SKM-1 treated with dmso at 0.1 percent for 144 hours (cell line): ENCODE data around the gene RPS15.
"Not testable (repeated sequence)": the region's sequence is repeated elsewhere in the genome, so short reads cannot be mapped to it uniquely, and the experiment has no call there.

Source experiments
- DNase-seq: peaks from one replicate; lab custom pipeline; 2025; ENCODE audit not compliant: unreplicated experiment; lab: John Stamatoyannopoulos, UW

RPS15 gene

DNA sequence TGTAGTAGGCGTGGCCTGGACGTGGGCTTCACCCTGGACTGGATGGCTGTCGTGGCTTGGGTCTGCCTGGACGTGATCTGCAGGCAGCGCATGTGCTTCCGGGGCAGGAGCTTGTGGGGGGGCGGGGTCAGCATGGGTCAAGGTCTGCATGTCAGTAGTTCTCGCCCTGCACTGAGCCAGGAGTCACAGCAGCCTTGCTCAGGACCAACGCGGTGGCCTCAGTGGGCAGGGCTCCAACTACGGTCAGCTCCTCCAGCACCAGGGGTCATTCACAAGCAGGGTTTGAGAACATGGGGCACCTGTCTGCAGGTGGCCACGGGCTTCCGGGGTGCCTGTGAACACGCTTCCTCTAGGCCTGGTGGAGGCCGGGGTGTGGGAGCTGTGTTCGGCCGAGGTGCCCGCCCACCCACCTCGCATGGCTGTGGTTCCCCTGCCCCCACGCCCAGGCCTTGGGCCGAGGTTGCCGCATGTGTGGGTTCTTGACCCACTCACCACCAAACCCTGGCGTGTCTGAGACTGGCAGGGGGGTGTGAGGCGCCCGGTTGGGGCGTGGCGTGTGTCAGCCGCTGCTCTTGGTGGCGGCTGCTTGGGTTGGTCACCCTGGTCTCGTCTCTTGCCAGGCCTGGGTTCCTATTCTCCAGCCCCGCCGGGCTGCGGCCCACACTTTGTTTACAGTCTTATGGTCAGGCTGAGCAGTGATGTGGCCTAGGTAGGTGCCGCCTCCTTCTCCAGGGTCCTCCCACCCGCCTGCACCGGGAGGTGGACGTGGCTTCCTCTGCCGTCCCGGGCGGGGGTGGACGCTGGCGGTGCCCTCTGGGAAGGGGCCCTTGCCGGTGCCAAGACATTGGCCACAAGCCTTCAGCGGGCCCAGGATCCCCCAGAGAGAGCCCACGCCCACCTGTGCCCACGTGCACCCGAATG lies 4.8 kb upstream of the RPS15 start:
- no peak for DNase-seq

DNA sequence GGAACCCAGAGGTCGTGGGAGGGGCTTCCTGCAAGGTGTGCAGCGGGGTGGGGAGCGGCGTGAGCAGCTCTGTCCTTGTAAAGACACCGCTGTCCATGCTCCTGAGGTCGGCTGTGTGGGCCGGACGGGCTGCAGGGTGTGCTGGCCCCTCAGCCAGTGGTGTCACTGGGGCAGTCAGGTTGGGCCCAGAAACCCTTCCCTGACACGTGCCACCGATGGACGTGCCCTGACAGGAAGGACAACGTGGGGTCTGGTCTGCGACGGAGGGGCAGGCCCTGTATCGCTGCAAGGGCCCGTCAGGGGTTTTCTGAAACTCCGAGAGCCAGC lies 4.2 kb upstream of the RPS15 start:
- DNase-seq: no peak

DNA sequence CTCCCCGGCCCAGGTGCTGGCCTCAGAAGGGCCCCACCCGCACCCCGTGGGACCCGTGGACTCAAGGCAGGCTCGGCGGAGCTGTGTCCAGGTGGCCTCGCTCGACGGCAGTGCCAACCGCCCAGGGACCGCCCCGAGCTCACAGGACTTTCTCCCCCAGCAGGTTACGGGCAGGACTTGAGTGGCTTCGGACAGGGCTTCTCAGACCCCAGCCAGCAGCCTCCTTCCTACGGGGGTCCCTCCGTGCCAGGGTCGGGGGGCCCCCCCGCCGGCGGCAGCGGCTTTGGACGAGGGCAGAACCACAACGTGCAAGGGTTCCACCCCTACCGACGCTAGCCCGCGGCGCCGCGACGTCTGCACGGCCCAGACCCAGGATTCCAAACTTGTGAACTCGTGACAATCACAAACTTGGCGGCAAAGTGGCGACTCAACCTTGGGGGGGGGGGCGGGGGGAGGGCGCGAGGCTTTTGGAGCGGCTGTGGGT lies 3.6 kb upstream of the RPS15 start:
- DNase-seq: no peak

DNA sequence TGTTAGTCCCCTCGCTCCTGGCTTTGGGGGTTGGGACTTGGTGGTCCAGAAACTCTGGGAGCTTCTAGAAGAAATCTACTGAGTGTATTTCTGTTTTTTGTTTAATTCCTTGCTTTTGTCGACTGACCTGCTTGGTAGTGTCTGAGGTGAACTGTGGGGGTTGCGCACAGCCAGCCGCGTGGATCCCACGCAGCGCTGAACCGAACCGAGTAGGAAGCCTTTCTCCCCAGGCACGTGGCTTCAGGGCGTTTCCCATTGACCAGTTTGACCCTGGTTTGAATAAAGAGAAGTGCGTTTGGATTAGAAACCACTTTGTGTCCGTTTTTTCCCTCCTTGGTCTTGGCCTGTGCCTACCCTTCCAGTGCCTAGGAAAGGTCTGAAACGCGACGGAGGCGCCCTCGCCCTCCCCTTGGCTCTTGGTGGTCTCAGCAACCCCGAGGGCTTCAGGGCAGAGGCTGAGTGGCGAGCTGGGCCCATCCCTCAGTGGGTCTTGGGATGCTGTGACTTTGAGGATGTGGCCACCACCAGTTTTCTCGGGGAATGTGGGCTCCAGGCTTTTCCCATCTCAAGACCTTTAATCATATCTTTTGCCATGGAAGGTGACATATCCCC lies 2.7 kb upstream of the RPS15 start:
- no peak for DNase-seq

DNA sequence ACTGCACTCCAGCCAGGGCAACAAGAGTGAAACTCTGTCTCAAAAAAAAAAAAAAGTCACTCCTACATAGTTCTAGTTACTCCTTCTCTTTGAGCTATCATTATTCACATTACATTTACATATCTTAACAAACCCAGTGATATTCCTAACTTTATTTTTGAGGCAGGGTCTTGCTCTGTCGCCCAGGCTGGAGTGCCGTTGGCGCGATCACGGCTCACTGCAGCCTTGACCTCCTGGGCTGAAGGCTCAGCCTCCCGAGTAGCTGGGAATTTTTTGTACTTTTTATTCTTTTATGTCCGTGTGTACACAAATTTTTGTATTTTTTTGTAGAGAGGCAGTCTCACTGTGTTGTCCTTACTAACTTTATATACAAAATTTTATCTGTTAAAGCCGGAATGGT lies 587 bp upstream of the RPS15 start:
- no peak for DNase-seq

DNA sequence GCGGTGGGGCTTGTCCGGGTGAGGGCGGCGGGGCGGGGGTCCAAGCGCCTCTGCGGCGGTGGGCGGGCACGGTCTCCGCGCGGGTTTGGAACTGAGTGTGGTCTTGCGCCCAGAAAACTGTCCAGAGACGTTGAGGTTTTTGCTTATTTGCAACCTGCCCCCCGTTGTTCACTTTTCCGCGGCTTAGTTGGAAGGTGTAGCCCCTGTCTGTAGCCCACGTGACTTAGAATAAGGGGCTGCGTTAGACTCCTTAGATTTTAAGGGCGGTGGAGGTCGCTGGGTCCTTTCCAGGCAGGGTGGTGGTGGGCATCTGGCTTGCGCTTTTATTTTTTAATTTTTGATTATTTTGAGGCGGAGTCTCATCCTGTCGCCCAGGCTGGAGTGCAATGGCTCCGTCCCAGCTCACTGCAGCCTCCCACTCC lies 748 bp downstream of the RPS15 start:
- DNase-seq: no peak

DNA sequence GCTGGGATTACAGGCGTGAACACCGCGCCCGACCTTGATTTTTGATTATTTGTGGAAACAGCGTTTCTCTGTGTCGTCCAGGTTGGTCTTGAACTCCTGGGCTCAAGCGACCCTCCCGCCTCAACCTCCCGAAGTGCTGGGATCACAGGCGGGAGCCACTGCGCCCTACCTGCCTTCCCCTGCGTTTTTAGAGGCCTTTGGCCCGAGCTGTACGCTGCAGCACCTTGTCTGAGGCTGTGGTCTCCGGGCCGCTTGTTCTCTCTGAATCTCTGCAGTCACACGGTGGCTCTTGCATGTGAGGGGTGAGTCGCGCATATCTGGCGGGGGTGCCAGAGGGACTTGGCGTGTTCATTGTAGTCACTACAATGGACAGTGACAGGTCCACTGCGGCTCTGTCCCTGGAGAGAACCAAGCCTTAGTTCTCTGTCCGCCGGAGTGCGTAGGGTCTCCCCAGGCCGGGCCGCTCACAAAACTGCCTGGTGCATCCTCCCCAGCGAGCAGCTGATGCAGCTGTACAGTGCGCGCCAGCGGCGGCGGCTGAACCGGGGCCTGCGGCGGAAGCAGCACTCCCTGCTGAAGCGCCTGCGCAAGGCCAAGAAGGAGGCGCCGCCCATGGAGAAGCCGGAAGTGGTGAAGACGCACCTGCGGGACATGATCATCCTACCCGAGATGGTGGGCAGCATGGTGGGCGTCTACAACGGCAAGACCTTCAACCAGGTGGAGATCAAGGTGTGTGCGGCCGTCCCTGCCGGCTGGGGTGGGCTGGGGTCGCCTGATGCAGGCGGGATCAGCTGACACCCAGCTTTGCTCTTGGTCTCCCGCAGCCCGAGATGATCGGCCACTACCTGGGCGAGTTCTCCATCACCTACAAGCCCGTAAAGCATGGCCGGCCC lies 1.6 kb downstream of the RPS15 start:
- not testable (repeated sequence) for DNase-seq

DNA sequence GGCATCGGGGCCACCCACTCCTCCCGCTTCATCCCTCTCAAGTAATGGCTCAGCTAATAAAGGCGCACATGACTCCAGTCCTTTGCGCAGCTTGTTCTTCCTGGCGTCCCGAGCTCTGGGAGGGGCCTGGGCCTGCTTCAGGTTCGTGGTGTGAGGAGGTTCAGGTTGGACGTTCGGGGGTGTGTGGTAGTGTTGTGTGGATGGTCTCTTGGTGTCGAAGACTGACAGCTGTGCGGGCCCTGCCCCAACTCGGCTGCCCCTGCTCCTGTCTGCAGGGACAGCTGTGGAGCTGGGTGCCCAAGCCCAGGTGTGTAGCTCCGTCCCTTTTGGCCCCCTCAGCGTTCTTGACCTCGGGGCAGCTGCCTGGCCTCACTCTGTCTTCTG lies 2.2 kb downstream of the RPS15 start:
- no peak for DNase-seq

DNA sequence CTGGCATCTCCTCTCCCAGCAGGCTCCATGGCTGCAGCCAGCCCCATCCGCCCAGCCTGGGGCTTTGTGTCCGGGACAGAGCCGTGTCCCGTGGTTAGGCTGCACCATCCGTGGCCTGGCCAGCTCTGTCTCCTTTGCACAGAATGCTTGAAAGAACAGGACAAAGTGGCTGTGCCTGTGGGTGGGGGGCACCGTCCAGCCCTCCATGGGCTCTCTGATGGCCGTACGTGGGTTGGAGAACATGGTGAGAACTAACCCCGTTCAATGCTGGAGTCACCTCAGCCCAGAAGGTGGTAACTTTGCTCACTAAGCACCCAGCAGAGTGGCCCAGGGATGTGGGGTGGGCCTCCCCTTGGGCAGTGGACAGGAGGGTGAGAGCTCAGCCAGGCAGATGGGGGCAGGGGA lies 2.8 kb downstream of the RPS15 start:
- no peak for DNase-seq

DNA sequence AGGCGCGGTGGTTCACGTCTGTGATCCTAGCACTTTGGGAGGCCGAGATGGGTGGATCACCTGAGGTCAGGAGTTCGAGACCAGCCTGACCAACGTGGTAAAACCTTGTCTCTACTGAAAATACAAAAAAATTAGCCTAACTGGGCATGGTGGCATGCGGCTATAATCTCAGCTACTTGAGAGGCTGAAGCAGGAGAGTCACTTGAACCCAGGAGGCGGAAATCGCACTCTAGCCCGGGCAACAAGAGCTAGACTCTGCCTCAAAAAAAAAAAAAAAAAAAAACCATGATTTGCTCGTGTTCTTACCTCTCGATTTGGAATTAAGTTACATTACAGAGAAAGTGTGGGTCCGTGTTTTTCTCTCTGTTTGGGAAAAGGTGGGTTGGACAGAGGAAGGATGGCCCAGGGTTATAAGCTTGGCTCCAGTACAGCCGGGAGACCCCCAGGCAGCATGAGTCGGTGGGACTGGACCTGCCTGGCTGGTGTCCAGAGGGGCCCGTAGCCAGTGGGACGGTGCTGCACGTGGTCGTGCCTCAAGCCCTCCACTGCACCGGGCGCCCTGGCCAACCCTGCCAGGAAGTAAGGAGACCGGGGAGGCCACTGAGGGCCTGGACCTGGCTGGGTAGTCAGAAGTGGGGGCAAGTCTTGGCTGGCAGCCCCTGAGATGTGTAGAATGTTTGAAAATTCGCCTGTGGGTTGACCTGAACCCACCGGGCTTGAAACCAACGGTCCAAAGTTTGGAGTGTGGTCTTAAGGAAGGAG lies 3.7 kb downstream of the RPS15 start:
- no peak for DNase-seq

DNA sequence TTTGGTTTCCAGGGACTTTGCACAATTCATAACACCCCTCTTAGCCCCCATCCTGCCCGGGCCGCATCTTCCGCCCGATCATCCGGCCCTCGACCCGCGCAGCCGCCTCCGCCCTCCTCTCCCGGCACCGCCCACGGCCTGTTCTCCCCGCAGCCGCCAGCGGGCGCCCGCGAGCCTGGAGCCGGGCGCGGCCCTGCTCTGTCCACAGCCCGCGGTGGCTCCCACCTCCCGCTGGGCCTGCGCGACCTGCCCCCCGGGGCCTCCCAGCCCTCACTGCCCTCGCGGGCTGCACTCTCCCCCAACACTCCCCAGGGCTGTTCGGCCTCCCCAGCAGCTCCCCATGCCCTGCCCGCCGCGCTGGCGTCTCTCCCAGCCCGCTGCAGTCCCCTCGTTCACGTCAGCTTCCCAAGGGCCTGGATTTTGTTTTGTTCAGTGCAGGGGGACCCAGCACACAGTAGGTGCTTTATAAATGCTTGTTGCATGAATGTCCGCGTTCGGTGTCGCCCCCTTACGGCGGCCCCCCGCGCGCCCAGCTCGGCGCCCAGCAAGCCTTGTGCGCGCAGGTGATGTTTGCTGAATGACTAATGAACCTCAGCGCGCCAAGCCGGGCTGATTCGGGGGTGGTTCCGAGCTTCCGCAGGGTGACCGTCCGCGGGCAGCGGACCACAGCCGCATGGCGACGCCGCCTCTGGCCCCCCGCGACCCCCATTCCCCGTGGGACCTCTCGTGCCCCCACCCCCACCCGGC lies 7.2 kb downstream of the RPS15 start:
- DNase-seq: peak; percentile 49

DNA sequence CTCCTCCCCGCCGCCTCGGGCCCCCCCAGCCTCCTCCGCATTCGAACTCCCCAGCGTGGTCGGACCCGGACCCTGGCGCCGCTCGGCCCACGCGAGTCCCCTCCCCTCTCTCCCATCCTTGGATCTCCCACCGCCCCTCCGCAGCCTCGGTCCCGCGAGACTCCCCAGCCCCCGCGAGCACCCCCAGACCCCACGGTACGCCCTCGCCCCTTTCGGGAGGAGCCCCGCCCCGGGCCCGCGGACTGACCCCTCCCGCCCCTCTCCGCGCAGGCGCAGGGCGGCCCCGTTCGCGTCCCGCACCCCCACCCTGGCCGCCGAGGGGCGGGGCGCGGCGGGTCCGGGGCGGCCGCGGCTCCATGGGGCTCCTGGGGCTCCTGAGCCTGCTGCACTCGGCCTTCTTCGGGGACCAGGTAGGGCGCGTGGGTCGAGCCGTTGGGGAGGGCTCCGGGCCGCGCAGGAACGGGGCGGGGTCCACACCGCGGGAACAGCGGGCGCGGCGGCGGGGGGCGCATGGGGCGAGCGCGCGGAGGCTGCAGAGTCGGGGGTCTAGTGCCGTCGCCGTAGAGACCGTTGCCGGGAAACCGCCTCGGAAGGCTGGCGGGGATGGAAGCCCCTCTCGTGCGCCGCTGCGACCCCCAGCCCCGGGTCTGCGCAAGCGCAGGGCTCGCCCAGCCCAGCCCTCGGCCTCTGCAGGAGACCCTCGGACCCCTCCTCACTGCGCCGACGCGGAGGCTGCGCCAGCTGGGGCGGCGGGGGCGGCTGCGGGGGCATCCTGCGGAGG lies 7.9 kb downstream of the RPS15 start:
- no peak for DNase-seq

DNA sequence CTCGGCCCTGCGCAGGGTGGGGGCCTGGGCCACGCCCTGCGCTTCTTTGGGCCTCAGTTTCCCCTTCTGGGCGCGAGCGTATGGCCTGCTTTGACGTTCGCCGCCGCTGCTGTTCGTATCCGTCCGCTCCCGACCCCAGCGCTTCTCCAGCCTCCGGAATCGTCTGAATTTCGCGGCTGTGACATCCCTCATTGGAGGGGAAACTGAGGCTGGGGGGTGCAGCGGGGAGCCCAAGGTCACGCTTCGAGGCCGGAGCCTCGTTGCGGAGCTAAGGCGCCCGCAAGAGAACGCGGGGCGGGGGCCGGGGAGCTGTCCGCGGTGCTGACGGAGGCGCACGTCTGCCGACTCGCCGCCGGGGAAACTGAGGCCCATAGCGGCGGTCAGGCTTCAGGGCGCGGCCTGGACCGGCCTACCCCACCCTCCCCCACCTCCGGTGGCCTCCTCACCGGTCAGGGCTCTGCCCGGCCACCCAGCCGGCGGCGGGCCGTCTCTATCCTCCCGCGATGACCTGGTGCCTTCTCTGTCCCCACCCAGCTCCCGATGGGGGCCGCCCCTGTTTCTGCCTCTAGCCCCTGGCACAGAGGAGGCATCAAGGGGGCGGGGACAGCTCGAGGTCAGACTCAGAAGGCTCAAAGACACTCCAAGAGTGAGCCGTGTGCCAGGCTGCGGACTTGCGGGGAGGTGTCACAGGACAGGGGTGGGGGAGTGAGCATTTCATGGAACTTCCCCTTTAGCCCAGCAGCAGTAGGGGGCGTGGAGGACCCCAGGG lies 8.7 kb downstream of the RPS15 start:
- no peak for DNase-seq

DNA sequence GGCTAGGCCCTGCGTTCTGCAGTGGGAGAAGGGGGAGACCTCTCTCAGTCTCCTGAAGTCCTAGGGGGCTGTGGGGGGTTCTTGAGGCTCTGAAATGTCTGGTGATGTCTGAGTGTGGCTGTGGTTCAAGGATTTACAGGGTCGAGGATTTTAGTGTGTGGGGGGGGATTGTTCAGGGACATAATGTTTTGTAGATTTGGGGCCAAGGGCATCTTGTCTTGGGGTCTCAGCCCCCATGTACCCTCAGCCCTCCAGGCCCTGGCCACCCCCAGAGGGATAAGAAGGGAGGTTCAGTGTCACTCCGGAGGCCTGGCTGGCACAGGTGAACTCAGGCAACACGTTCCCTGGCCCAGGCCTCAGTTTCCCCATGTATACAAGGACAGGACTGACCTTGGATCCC lies 9.3 kb downstream of the RPS15 start:
- no peak for DNase-seq

DNA sequence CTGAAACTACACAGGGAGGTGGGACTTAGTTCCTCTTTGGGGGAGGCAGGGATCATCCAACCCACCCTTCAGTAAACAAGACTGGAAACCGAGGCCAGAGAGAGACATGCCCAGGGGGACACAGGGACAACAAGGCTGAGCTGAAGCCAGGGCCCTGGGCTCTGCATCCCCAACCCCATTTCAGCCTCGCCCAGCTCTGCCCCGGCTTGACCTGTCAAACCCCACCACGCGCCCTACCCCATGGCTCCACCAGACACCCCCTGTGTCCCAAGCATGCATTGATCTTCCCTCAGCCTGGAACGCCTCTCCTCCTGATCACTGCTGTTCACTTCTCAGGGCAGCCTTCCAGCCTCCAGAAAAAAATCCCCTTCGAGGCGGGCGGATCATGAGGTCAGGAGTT lies 9.7 kb downstream of the RPS15 start:
- no peak for DNase-seq

DNA sequence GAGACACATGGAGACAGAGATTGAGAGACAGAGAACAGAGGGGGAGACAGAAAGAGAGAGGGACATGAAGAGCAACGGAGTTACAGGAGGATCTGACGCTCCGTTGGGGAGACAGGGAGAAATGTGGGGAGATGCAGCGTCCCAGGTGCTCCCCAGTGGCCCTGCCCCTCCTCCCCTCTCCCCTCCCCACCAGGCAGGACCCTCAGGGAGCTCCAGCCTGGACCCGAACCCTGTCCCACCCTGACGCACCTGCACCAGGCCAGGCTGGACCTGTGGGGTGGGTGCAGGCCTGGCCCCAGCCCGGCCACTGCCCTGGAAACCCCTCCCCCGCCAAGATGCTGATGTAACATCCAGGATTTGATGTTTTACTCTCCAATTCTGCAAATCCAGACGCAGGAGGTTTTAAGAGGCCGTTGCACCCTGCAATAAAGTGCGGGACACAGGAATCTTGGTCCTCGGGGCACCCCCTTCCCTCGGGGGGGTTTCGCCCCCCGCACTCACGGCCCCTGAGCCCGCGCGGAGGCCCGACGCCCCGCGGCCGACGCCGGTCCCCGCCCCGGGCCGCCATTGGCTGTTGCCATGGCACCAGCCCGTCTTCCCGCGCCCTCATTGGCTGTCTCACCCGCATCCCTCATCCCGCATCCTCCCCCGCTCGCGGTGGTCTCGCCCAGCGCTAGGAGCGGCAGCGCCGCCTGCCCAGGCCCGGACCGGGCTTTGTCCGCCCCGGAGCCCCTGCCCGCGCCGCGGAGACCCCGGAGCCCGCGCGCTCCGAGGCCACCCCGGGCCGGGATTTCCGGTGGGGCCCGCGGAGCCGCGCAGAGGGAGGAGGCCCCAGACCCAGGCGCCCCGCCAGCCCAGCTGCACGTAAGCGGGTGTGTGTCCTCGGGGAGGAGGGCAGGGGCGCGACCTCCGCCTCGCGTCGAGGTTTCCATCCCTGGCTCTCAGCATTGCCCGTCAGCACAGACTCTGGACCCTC lies 11.6 kb downstream of the RPS15 start, which contains the start of gene APC2:
TSS of gene APC2 (plus strand) at position 655 of the 976 bp plus-strand sequence. CDS start 2,881 bp downstream, outside the sequence.
- no peak for DNase-seq
